NCI-H187 treated with DMSO at 0.1 percent for 48 hours (cell line): ENCODE results near the gene DPYSL3.

Experiments
- DNase-seq: peaks from one replicate; lab custom pipeline; 2025; lab: John Stamatoyannopoulos, UW

Gene DPYSL3

GRCh38 chr5:147437161-147437596, 72.7 kb downstream of the DPYSL3 start:
- DNase-seq: no peak

- no peak for DNase-seq
Observed at GRCh38 chr5:147436596-147436995, 73.3 kb downstream of the DPYSL3 start.

DNA sequence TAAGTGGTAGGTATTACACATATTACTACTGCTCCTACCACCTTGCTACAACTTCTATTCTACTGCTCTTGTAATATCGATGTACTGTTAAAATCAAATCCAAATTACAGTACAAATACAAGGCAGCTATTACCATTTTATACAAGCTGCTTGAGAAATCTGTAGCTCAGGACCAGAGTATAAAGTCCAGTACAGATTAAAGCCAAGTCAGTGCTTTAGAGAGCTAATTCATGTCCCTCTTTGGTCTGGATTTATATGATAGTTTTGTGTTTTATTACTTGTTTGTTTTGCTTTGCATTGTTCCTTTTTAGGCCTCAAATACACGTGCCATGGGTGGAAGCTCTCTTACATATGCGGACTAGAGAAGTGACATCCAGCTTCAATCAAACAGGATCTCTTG, 75.8 kb downstream of the DPYSL3 start:
- DNase-seq: no peak

- DNase-seq: no peak
Observed at GRCh38 chr5:147432323-147432722, 77.5 kb downstream of the DPYSL3 start.

DNA sequence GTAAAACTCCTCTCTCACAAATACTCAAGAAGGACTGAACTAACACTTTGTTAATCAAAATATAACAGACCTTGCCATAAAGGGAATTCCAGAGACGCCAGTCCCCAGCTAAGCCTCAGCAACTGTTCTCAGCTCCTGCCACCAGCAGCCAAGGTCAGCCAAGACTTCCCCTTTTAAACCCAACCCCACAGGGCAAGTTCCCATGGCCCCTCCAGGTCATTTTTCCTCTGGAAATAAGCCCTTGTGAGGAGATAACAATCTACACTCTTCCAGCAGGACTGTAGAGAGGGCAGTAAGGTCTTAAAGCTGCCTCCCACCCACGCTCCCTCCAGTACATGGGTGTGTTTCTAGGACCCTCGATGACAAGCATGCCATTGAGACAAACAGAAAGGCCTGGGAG, 78.3 kb downstream of the DPYSL3 start:
- DNase-seq: no peak

DNA sequence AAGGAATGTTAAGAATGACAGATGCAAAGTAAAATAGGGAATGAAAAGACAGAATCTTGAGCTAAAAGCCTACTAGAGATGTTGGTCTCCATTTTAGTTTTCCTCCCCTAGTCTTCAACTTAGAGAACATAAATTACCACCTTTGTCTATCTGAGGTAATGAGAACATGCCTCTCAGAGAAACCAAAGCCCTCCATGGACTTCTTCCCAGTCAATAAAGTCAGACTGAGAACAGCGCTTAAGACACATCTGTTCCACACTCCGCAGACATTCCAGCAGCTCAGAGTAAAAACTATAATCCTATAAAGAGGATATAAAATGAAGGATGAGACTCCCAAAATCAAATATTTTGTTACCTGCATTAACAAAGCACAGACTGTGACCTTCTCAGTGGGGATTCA, 79.2 kb downstream of the DPYSL3 start:
- no peak for DNase-seq

GRCh38 chr5:147427521-147428401, 82.1 kb downstream of the DPYSL3 start:
- no peak for DNase-seq

GRCh38 chr5:147426640-147427327, 83.1 kb downstream of the DPYSL3 start:
- no peak for DNase-seq

DNA sequence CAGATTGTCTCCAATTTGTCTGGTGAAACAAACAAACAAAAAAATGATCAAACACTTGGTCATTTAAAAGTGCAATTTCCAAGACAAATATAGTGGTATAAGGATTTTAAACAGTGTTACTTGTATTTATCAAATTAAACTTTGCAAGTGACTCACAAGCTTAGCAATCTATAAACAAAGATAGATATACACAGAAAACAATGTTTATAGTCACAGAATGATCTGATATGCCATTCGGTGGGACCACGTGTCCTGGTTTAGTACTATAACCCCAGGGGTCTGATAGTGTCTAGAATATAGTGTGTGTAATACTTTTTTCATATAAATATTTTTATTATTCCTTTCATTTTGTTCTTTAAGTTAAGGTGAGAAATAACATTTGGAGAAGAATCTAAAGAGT, 91.3 kb downstream of the DPYSL3 start:
- DNase-seq: no peak

- peak; percentile 45 for DNase-seq
Observed at GRCh38 chr5:147417135-147417813, 92.6 kb downstream of the DPYSL3 start.

DNA sequence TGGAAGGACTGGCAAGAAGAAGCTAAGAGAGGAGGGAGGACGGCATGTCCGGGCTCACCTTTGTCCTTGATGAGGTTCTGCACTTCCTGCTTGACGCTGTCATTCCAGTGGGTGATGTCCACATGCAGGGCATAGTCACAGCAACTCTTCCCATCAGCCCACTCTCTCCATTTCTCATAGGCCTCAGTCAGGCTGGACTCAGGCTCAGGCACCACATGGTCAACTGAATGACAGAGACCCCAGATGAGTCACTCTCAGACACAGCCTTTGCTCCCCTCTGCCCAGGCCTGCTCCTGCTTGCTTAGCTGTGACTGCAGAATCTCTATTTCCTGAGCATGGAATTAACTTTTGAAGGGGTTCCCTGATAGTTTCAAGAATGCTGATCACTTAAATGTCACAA, 94.2 kb downstream of the DPYSL3 start:
- DNase-seq: no peak

GRCh38 chr5:147413266-147413665, 96.6 kb downstream of the DPYSL3 start:
- DNase-seq: no peak

GRCh38 chr5:147412561-147412960, 97.3 kb downstream of the DPYSL3 start:
- no peak for DNase-seq

DNA sequence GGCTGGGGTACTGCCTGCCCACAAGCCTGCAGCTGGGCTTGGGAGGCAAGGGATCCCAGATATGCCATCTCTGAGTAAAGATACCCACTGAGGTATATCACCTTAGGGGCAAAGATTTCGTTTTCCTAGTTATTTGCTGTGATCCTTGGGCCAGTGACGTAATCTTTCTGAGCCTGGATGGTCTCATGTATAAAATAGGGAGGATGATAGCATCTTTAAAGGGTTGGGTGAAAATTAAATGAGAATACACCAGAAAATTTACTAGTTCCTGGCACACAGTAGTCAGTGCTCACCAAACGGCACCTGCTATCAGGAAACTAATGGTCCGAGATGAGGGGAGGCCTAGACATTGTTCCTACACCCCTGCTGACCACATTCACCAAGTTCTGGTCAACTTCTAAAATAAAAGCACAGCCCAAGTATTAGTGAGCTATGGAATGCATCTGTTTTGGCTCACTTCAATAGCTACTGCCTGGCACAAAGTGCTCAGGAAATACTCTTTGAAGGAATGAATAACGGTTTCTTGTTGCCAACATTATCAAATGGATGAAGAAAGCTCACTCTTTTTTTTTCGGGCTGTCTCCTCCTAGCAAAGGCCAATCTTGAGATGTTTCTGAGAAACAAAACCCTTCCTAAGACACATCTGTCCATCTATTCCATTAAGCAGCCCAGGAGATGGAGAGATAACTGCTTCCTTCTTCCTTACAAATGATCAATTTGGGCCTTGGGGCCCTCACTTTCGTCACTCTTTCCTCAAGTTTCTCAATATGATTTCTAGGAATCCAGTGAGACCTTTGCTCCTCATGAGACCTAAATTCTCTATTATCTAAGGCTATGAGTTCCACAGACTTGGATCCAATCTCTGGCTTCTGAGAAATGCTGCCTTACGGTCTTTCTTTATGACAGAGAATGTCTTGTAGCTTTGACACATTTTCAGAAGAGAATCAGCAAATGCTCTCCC, 98.2 kb downstream of the DPYSL3 start:
- no peak for DNase-seq

GRCh38 chr5:147410496-147411358, 99.1 kb downstream of the DPYSL3 start:
- no peak for DNase-seq

- no peak for DNase-seq
Observed at GRCh38 chr5:147408980-147409379, 100.9 kb downstream of the DPYSL3 start.

- DNase-seq: no peak
Observed at GRCh38 chr5:147407094-147407681, 102.7 kb downstream of the DPYSL3 start.

DNA sequence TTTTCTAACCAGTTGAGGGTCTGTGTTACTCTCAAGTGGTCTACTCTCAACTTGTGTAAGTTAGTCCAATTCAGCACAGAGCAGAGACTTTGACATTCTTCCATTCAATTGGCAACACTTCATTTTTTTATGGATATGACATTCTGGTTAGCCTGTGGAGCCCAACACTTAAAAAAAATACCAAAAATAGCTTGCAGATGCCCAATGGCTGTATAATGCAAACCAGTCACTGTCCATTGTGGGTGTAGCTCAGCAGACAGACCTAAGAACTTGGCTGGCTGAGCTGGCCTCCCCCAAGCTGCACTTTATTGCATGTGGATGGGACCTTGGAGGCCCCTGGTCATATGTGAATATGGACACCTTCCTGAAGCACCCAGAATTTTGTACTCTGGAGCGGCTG, 103.2 kb downstream of the DPYSL3 start:
- no peak for DNase-seq

GRCh38 chr5:147404706-147405105, 105.2 kb downstream of the DPYSL3 start:
- DNase-seq: no peak
